Breast epithelium (tissue), 3 donors: ENCODE results near the gene CFI.

Experiments
- POLR2A ChIP-seq: fragments of 450-650 bp; IDR thresholded peaks from one replicate; pipeline ENCODE4 v1.6.1; 2016; ENCODE audit warnings: antibody characterized with exemption, mild to moderate bottlenecking, moderate library complexity
- POLR2AphosphoS5 ChIP-seq, 3 donors: sonication (generic); formaldehyde crosslinking; IDR thresholded peaks; one replicate each; pipeline ENCODE4 v1.6.1; 2017; ENCODE audit warnings: antibody characterized with exemption in 3 of 3
- TF ChIP-seq, protein P1 (sequence below), 3 donors: fragments of 450-650 bp; IDR thresholded peaks; one replicate each; pipeline ENCODE4 v1.5.1; 2016 to 2017; ENCODE audit warnings: antibody characterized with exemption in 3 of 3, mild to moderate bottlenecking in 3 of 3, moderate library complexity in 3 of 3

DNA sequence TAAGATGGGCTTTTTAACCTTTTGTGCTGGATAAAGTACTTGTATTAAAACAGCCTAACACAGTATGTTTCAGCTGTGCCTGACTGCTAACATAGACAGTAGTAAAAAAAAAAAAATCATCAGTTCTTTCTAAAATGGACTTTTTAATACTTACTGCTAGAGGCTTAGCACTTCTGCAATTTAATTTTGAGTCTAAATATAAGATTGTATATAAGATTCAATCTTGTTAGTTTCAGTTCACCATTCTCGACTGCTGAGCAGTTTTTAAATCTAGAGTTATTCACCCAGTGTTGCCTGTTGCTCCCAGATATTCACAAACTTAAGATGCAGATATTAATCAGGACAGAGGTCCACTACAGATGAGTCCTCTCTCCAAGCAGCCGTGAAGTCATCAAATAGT is 78.7 kb downstream of the CFI start:
- TF ChIP-seq POLR2A (no peak), POLR2AphosphoS5 (IDR thresholded peaks at IDR 0.05) (no peak)
- TF ChIP-seq, protein P1, sequence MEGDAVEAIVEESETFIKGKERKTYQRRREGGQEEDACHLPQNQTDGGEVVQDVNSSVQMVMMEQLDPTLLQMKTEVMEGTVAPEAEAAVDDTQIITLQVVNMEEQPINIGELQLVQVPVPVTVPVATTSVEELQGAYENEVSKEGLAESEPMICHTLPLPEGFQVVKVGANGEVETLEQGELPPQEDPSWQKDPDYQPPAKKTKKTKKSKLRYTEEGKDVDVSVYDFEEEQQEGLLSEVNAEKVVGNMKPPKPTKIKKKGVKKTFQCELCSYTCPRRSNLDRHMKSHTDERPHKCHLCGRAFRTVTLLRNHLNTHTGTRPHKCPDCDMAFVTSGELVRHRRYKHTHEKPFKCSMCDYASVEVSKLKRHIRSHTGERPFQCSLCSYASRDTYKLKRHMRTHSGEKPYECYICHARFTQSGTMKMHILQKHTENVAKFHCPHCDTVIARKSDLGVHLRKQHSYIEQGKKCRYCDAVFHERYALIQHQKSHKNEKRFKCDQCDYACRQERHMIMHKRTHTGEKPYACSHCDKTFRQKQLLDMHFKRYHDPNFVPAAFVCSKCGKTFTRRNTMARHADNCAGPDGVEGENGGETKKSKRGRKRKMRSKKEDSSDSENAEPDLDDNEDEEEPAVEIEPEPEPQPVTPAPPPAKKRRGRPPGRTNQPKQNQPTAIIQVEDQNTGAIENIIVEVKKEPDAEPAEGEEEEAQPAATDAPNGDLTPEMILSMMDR (IDR thresholded peaks at IDR 0.05), result no peak
